HepG2 (cell line): Measurements from ENCODE around the gene CSTPP1. TPM values are rescaled to one million over a fixed set of nuclear protein-coding genes. Genes with fewer than 3 reads are reported as not detected.

Experiments used
- HMGXB4 ChIP-seq, 2 experiments: sonication (generic) in 1 of 2; formaldehyde crosslinking in 1 of 2; IDR thresholded peaks; 2 replicates each; pipeline versions ENCODE4 v1.4.0 to v1.6.1; 2018 to 2020; ENCODE audit warnings: missing genetic modification reagents in 2 of 2, borderline replicate concordance in 1 of 2, low read depth in 1 of 2, mild to moderate bottlenecking in 1 of 2, missing biosample characterization in 1 of 2
- MTERF4 ChIP-seq: sonication (generic); formaldehyde crosslinking; IDR thresholded peaks from 2 replicates; pipeline ENCODE4 v1.8.0; 2023; ENCODE audit warnings: mild to moderate bottlenecking, missing genetic modification reagents
- PATZ1 ChIP-seq: sonication (generic); formaldehyde crosslinking; IDR thresholded peaks from 2 replicates; pipeline ENCODE4 v1.4.0; 2020; ENCODE audit warnings: missing genetic modification reagents
- ZNF18 ChIP-seq: sonication (generic); formaldehyde crosslinking; IDR thresholded peaks from 2 replicates; pipeline ENCODE4 v1.8.0; 2022; ENCODE audit warnings: mild to moderate bottlenecking, missing genetic modification reagents; ENCODE audit not compliant: insufficient replicate concordance
- ZNF318 ChIP-seq: sonication (generic); formaldehyde crosslinking; IDR thresholded peaks from 2 replicates; pipeline ENCODE4 v1.4.0; 2020; ENCODE audit warnings: mild to moderate bottlenecking, missing genetic modification reagents
- ZNF558 ChIP-seq: sonication (generic); formaldehyde crosslinking; IDR thresholded peaks from 2 replicates; pipeline ENCODE4 v1.9.0; 2022; ENCODE audit warnings: mild to moderate bottlenecking, missing genetic modification reagents, borderline replicate concordance
- ZNF713 ChIP-seq: sonication (generic); formaldehyde crosslinking; IDR thresholded peaks from 2 replicates; pipeline ENCODE4 v1.4.0; 2020; ENCODE audit warnings: mild to moderate bottlenecking, missing genetic modification reagents
- polyA plus RNA-seq, 8 experiments: library from polyadenylated mRNA; depleted of rRNA in 3 of 8; stranded (reverse) in 7 of 8; unstranded in 1 of 8; fragments of >200 nt; fragmentation: Illumina TruSeq in 4 of 8; extraction: Trizol in 4 of 8; gene quantifications; 2 replicates each; pipeline versions ENCODE4 v1.2.1 to v1.2.3, GENCODE V29; 2011 to 2016; ENCODE audit warnings: low read depth in 4 of 8, missing spikeins in 1 of 8, mixed read lengths in 1 of 8; ENCODE audit not compliant: insufficient read depth in 1 of 8
- total RNA-seq, 5 experiments: library from RNA; depleted of rRNA; stranded (reverse); fragments of >200 nt; fragmentation: Illumina TruSeq; extraction: Trizol; gene quantifications; 2 replicates each; pipeline ENCODE4 v1.2.3, GENCODE V29; 2016; ENCODE audit warnings: low read depth in 1 of 5

Gene CSTPP1
- total and polyA plus RNA-seq, 2 of the 13 experiments (the other 11 are each of a cell fraction or from before 2014, with no cell fraction given): 12.3 to 14.6 TPM

- TF ChIP-seq ZNF318 (CRISPR knock-in tag): no peak
- TF ChIP-seq PATZ1 (CRISPR knock-in tag): 0 out of 2 replicates have a peak, but pooled peaks have one; percentile 13
- no peak for TF ChIP-seq ZNF713 (CRISPR knock-in tag)
- no peak for TF ChIP-seq ZNF18
- TF ChIP-seq ZNF558 (CRISPR knock-in tag): no peak
- peak; percentile 45 to 52; a peak in 2 of 4 replicates for TF ChIP-seq HMGXB4 (CRISPR knock-in tag; IDR thresholded peaks at IDR 0.05; ENCODE audit: borderline replicate concordance in 1 of 2, low read depth in 1 of 2)
- no peak for TF ChIP-seq MTERF4 (CRISPR knock-in tag)
Observed at GRCh38 chr11:47152953-47153950, 216.7 kb downstream of the CSTPP1 start (continued).
